WERI-Rb-1 (cell line): ENCODE measurements around the gene TOR1A.
"Not testable (repeated sequence)": the region's sequence is repeated elsewhere in the genome, so short reads cannot be mapped to it uniquely, and the experiment has no call there.

Source experiments
- DNase-seq: peaks from one replicate; pipeline ENCODE4 v3.0.0-alpha.2; 2020
- H3K27ac ChIP-seq: fragments of 250-450 bp; sonication (Bioruptor Pico); 2 replicates; pipeline ENCODE4 v1.5.1; 2020; ENCODE audit warnings: mild to moderate bottlenecking, moderate library complexity
- H3K27me3 ChIP-seq: fragments of 250-450 bp; sonication (Bioruptor Pico); 2 replicates; pipeline ENCODE4 v1.5.1; 2021; ENCODE audit warnings: mild to moderate bottlenecking, low read depth, moderate library complexity; ENCODE audit not compliant: insufficient read depth, severe bottlenecking
- H3K36me3 ChIP-seq: fragments of 250-450 bp; sonication (Bioruptor Pico); 2 replicates; pipeline ENCODE4 v1.5.1; 2020; ENCODE audit warnings: mild to moderate bottlenecking, moderate library complexity
- H3K4me3 ChIP-seq: 2 replicates; pipeline ENCODE4 v1.5.1; 2011; ENCODE audit warnings: low read depth, mild to moderate bottlenecking, control low read depth, low read length
- H3K9me3 ChIP-seq: fragments of 250-450 bp; sonication (Bioruptor Pico); 2 replicates; pipeline ENCODE4 v1.5.1; 2021; ENCODE audit warnings: mild to moderate bottlenecking, moderate library complexity; ENCODE audit not compliant: severe bottlenecking
- TF ChIP-seq, protein P1 (sequence below): IDR thresholded peaks from 2 replicates; pipeline ENCODE4 v1.5.1; 2011; ENCODE audit warnings: low read depth, mild to moderate bottlenecking, control low read depth, inconsistent platforms, low read length

The TOR1A gene

DNA sequence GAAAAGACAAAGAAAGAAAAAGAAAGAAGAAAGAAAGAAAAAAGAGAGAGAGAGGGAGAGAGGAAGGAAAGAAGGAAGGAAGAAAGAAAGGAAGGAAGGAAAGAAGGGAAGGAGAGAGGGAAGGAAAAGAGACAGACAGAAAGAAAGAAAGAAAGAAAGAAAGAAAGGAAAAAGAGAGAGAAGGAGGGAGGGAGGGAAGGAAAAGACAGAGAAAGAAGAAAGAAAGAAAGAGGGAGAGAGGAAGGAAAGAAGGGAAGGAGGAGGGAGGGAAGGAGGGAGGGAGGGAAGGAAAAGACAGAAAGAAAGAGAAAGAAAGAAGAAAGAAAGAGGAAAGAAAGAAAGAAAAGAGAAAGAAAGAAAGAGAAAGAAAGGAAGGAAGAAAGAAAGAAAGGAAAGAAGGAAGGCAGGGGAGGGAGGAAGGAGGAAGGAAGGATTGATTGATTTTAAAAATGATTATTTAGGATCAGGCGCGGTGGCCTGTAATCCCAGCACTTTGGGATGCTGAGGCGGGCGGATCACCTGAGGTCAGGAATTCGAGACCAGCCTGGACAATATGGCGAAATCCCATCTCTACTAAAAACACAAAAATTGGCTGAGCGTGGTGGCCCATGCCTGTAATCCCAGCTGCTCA, 44.3 kb downstream of the TOR1A start:
- no peaks in the 10 kb centered on the region for H3K27me3 ChIP-seq
- TF ChIP-seq, protein P1, sequence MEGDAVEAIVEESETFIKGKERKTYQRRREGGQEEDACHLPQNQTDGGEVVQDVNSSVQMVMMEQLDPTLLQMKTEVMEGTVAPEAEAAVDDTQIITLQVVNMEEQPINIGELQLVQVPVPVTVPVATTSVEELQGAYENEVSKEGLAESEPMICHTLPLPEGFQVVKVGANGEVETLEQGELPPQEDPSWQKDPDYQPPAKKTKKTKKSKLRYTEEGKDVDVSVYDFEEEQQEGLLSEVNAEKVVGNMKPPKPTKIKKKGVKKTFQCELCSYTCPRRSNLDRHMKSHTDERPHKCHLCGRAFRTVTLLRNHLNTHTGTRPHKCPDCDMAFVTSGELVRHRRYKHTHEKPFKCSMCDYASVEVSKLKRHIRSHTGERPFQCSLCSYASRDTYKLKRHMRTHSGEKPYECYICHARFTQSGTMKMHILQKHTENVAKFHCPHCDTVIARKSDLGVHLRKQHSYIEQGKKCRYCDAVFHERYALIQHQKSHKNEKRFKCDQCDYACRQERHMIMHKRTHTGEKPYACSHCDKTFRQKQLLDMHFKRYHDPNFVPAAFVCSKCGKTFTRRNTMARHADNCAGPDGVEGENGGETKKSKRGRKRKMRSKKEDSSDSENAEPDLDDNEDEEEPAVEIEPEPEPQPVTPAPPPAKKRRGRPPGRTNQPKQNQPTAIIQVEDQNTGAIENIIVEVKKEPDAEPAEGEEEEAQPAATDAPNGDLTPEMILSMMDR: no peak
- DNase-seq: no peak
- no peaks in the 10 kb centered on the region for H3K9me3 ChIP-seq
- H3K27ac ChIP-seq: no peak overlapping the region
- H3K4me3 ChIP-seq: no peak overlapping the region
- no peaks in the 10 kb centered on the region for H3K36me3 ChIP-seq

GRCh38 chr9:129778469-129778868, 45.5 kb downstream of the TOR1A start:
- Histone ChIP-seq H3K27me3 (no peaks in the 10 kb centered on the region), H3K36me3 (no peaks in the 10 kb centered on the region), H3K27ac (no peak overlapping the region), H3K9me3 (no peaks in the 10 kb centered on the region), H3K4me3 (no peak overlapping the region)
- DNase-seq: no peak
- TF ChIP-seq, protein P1: no peak

- TF ChIP-seq, protein P1: no peak
- no peak overlapping the region for H3K4me3 ChIP-seq
- H3K27me3 ChIP-seq: no peaks in the 10 kb centered on the region
- no peaks in the 10 kb centered on the region for H3K9me3 ChIP-seq
- DNase-seq: no peak
- H3K36me3 ChIP-seq: no peaks in the 10 kb centered on the region
- peak overlapping the region; percentile 68 for H3K27ac ChIP-seq
Measured at GRCh38 chr9:129777769-129778130, 46.2 kb downstream of the TOR1A start.

DNA sequence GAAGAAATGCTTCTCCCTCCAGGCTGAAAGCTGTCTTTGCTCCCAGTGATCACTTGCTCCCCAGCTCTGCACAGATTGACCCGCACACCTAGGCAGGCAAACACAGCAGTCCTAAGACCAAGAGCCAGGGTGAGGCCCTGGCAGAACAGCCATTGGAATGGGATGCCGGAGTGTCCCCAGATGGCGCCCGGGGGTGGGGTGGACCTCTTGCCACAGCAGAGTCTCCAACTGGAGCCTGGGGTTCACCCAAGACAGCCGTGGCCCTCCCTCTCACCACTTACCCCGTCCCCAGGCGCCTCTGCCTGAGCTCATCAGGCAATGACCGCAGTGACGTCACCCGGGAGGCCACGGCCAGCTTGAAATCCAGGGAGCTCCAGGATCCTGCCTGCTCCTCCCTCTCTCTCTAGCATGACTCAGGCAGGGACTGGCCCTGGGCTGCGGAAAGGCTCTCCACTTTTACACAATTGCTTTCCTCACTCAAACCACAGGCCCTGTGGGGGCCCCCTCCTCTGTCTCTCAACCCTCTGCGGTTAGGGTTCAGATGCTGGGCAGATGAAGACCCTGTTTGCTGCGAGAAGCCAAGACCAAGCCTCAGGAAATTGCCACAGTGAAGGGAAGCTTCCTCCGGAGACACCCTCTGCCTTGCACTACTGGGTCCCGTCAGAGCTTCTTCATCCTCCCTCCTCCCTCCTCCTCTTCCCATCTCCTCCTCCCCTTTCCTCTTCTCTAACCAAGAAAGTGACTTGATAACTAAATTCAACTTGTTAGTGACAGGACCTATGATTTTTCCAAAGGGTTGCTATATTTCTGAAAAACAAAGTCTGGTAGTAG, 46.8 kb downstream of the TOR1A start:
- H3K4me3 ChIP-seq: peak overlapping the region; percentile 17
- TF ChIP-seq, protein P1: no peak
- DNase-seq: peak; percentile 96
- H3K9me3 ChIP-seq: no peaks in the 10 kb centered on the region
- H3K27me3 ChIP-seq: no peaks in the 10 kb centered on the region
- H3K27ac ChIP-seq: peak overlapping the region; percentile 68
- no peaks in the 10 kb centered on the region for H3K36me3 ChIP-seq

DNA sequence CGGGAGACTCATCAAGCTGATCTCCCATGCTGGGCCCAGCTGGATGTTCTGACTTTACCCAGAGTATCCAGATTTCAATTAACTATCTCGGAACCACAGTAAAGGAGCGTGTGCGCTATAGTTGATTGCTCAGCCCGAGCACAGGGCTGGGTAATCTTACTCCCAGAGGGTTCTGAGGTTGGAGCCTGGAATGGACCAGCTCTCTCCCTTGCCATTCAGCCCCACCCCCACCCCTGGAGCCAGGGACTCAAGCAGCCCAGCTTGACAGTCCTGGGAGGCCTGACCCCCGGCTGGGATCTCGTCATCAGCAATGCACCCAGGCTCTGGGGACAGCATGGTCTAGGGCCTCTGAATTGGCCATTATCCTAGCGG, 47.4 kb downstream of the TOR1A start:
- H3K4me3 ChIP-seq: no peak overlapping the region
- no peaks in the 10 kb centered on the region for H3K27me3 ChIP-seq
- no peaks in the 10 kb centered on the region for H3K9me3 ChIP-seq
- TF ChIP-seq, protein P1: no peak
- peak overlapping the region; percentile 68 for H3K27ac ChIP-seq
- DNase-seq: peak; percentile 35
- no peaks in the 10 kb centered on the region for H3K36me3 ChIP-seq

DNA sequence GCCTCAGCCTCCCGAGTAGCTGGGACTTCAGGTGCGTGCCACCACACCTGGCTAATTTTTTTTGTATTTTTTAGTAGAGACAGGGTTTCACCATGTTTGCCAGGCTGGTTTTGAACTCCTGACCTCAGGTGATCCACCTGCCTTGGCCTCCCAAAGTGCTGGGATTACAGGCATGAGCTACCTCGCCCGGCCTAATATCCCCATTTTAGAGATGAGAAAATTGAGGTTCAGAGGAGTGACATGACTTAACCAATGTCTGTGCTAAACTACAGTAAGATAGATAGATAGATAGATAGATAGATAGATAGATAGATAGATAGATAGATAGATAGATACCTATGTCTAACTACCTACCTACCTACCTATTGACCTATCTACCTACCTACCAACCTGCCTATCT, 47.8 kb downstream of the TOR1A start:
- H3K9me3 ChIP-seq, H3K27me3 ChIP-seq, DNase-seq, H3K36me3 ChIP-seq, H3K27ac ChIP-seq, H3K4me3 ChIP-seq: not testable (repeated sequence)
